Epidermal melanocyte (primary cell): Measurements from ENCODE around the gene ZBED6.

Experiments
- DNase-seq: peaks from one replicate; pipeline ENCODE4 v3.0.0; 2011; ENCODE audit warnings: low spot score; ENCODE audit not compliant: insufficient read length

Gene ZBED6

GRCh38 chr1:203839081-203839480, 43.7 kb downstream of the ZBED6 start:
- DNase-seq = no peak

GRCh38 chr1:203840208-203840808, 44.9 kb downstream of the ZBED6 start:
- DNase-seq = no peak

DNA sequence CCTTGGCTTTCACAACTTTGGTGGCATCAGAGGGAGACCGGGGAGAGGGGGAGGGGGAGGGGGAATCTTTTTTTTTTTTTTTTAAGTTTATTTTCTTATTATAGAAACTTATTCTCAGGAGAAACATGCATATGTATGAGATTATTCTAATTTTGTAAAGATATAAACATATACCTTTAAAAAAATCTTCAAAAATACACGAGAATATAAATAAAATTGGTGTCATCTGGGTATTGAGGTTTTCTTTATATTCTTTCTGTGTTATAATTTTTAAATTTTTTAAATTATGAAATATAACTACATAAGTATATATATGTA, 47.1 kb downstream of the ZBED6 start:
- DNase-seq = no peak

GRCh38 chr1:203843435-203843834, 48.0 kb downstream of the ZBED6 start:
- DNase-seq = no peak
